ENCODE measurements around the gene RYK.
A peak's percentile ranks its signal among the peaks of the same experiment; 100 is the strongest.
"Not testable (repeated sequence)": the region's sequence is repeated elsewhere in the genome, so short reads cannot be mapped to it uniquely, and the experiment has no call there.

Gene RYK

DNA sequence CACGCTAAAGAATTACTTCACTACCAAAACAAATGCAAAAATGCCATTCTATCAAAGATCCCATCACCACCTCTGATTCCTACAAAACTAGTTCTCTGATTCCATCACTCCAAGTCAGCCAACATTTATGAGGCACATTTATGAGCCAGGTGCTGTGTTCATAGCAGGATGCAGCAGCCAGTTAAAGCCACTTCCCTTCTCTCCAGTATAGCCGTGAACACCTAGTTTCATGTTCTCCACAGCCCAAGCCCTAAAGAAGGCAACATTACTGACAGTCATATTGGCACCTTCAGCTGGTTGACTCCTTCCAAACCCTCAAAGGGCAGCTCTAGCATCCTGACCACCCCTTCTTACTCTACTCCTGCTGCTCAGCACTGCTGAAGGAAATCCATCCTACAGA lies 36.4 kb downstream of the RYK start:
- DNase-seq = no peak

DNA sequence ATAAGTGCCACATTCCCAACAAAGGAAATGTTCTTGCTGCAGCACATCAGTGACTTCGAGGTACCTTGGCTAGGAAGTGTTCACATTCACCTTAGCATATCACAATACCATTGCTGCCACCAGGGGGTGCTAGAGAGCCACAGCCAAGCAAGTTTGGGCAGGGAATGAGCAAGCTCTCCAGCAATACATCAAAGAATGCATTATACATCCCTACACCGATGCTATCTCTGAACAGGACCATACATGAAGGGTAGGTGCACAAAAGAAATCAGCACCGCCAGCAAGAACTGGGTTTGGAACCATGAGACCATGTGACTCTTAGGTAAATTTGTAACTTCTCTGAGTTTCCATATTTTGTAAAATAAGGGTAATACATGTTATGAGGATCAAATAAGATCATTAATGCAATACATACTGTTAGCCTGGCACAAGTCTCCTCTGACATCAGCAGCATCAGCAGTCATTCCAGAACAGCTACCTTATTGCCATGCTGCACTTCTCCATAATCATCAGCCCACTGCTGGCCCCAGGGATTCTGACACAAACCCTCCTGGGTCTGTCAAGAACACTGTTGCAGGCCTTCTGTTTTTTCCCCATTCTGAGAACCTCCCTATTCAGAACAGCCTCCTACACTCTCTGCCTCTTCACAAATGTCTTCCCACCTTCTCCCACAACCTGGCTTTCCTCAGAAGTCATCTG lies 37.5 kb downstream of the RYK start:
- peak; percentile 94 for DNase-seq

DNA sequence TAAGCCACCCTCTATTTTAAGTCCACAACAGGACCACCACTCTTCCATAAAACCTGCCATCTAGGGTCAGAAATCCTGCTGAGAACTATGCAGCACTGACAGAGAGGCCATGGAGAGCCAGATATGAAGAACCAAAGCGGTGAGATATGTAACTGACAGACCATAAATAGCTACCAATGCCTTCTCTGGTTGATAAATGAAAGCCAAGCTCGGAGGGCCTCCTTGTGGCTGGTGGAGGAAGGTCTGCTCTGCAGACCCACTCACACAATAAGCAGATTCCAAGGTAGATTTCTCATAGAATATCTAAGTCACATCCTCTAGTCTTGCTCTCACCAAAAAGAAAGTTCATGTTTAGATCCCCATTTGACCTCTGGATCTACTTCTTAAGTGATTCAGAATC lies 38.9 kb downstream of the RYK start:
- DNase-seq = no peak

GRCh38 chr3:134205451-134205850 lies 45.2 kb downstream of the RYK start:
- DNase-seq = no peak

DNA sequence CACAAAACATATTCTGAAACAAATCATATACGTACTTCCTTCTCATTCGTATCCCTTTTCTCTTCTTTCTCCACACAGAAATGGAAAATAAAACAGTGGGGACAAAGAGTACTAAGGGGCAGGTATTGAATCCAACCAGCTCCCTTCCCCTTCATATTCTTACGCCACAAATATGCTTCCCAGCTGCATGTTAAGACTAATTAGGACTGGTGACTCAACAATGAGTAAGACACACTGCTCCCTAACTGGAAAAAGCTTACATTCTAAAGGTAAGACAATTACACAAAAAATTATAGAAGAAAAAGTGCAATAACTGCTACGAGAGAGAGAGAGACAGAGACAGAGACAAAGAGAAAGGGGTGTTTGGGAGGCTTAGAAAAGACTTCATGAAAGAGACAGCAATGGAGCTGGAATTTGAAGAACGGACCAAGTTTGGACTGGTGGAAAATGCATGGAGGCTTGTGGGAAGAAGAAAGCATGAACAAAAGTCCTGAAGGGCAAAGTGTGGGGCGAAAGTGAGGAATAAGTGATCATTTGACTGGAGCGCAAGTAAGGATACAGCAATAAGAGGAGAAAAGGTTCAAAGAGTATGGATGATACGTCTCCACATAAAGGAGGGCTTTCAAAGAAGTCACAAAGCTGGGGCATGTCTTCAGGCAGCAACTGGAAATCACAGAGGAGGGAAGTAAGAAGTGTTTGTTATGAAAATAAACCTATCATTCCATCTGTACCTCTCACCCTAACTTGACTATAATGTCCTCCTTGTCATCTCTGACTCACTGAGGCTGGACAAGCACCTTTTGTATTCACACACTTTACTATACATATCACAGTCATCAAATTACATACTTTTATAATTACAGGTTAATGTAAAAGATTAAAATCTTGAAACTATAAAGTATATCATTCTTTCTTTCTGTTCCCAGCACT lies 49.2 kb downstream of the RYK start:
- no peak for DNase-seq

DNA sequence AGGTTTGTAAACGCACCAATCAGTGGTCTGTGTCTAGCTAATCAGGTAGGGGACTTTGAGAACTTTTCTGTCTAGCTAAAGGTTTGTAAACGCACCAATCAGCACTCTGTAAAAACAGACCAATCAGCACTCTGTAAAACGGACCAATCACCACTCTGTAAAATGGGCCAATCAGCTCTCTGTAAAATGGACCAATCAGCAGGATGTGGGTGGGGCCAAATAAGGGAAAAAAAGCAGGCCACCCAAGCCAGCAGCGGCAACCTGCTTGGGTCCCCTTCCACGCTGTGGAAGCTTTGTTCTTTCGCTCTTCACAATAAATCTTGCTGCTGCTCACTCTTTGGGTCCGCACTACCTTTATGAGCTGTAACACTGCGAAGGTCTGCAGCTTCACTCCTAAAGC lies 50.8 kb downstream of the RYK start:
- not testable (repeated sequence) for DNase-seq

- DNase-seq = no peak
These were observed 51.4 kb downstream of the RYK start for GRCh38 chr3:134199240-134199639.

GRCh38 chr3:134198414-134198813 lies 52.2 kb downstream of the RYK start:
- DNase-seq = no peak

GRCh38 chr3:134197681-134198261 lies 52.9 kb downstream of the RYK start:
- DNase-seq = no peak

DNA sequence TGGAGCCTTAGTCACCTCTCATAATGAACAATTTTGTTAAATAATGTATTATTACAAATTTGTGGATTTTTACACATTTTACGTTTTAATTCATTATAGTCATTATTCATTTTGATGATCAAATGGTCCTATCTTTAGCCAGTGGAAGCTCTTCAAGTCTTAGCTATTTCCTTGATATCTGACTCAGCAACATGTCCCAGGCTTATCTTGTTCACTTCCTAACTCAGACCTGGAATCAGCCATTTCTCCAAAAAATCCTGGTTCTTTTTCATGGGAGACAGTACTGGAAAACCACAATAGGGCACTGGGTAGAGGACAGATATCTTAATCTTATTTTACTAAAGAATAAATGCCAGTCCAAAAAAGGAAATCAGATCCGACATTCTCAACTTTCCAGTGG lies 56.4 kb downstream of the RYK start:
- no peak for DNase-seq

GRCh38 chr3:134190250-134190649 lies 60.4 kb downstream of the RYK start:
- DNase-seq = no peak

DNA sequence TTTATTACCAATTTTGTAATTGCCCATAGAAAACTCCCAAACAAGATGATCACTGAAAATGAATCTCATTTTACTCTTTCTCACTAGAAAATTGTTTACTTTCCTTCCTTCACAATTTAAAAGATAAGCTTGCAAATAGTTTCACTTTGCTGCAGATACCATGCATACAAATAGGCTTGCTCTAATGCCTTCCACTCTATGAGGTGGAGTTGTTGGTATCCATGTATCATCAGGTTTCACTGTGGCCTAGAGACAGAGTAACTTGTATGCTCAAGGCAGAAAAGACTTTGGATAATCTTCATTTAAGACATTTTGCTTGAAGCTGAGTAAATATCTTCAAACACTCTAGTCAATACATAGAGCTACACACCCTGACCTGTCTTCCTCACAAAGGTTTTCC lies 60.8 kb downstream of the RYK start:
- no peak for DNase-seq

DNA sequence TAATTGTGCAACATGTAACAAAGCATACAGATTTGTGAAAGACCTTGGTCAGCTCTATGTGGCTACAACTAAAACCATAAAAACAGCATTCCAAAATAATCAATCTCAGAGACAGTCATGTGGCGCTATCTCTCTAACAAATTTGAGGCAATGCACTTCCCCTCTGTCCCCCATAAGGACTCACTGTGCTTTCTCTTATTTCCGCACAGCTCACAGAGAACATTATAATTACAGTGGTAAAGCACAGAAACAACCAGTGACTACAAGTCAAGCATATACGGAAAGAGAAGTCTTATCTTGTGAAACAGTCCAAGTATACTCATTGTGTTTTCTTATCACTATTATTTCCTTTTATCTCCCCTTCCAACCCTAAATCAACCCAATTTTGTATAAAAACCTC lies 64.3 kb downstream of the RYK start:
- no peak for DNase-seq

- DNase-seq = no peak
These were observed 69.9 kb downstream of the RYK start for GRCh38 chr3:134180761-134181160.

DNA sequence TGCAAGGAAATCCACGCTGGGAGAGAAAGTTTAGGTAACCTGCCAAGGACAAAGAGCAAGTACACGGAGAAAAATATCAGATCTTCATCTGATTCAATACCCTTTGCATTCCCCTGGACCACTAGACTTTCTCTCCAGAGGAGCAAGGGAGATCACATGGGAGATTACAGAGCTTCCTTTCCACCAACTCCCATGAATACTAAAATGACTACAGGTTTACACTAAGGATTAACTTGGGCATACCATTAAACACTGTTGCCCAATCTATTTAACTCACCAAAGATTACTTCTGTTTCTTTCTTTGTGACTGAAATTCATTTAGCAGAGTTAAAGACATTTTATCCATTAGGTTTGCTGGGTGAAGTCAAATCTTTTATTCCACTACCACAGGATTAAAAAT lies 71.2 kb downstream of the RYK start:
- no peak for DNase-seq

- no peak for DNase-seq
These were observed 87.6 kb downstream of the RYK start for GRCh38 chr3:134163096-134163495.

- DNase-seq = no peak
These were observed 88.6 kb downstream of the RYK start for GRCh38 chr3:134161898-134162615.

GRCh38 chr3:134155446-134155845 lies 95.2 kb downstream of the RYK start:
- no peak for DNase-seq

DNA sequence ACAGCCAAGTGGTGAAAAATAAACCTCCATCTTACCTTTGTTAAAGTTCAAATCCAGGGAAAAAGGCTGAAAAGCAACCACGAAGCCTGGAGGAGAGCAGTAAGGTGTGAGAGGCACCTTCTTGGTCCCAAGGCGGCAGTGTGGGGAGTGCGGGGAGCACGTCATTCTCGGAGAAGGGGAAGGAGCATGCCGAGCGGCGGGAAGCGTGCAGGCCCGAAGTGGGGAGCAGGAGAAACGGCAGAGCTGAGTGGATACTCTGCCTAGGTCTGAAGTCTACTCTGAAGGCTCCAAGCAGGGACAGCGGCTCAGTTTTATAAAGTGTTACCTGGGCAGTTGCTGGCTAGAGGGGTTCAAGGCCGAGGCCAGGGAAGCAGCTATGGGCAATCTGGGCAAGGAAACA lies 96.9 kb downstream of the RYK start:
- DNase-seq = no peak

- DNase-seq = no peak
These were observed 100.2 kb downstream of the RYK start for GRCh38 chr3:134150476-134150875.

DNA sequence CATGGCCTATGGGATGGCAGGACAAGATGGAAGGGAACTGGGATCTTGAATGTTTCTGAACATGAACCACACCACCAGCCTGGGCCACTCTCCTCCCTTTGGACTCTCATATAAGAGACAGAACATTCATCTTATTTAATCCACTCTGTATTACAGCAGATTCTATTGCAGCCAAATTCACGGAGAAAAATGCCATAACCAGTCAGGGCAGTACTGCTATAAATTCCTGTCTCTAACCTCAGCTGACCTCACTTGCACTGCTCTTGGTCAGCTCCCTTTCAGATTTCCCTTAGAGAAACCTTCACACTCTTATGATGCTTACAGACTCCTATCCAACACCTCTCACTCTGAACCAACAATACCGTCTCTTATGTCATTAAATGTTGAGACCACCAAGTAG lies 101.4 kb downstream of the RYK start:
- DNase-seq = no peak

GRCh38 chr3:134148534-134148933 lies 102.1 kb downstream of the RYK start:
- no peak for DNase-seq

DNA sequence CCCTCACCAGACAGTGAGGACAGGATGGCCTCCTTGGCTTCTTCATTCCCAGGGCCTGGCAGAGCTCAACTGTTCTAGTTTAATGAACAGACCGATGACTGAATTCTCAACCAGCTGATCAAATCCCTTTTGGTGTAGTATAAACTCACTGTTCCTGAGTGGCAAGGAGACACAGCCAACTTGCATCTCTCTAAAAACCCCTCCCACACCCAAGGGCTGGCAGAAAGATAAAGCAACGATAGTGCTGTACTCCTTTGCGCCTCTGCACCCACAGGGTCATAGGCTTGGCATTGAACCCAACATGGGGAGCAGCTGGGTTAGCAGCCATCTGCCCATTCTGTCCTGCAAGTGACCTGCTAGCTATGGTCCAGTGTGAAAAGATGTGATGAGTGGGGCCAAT lies 103.2 kb downstream of the RYK start:
- no peak for DNase-seq
